Measurements from ENCODE around the gene USP17L26.
"Not testable (repeated sequence)": the region's sequence is repeated elsewhere in the genome, so short reads cannot be mapped to it uniquely, and the experiment has no call there.

DNA sequence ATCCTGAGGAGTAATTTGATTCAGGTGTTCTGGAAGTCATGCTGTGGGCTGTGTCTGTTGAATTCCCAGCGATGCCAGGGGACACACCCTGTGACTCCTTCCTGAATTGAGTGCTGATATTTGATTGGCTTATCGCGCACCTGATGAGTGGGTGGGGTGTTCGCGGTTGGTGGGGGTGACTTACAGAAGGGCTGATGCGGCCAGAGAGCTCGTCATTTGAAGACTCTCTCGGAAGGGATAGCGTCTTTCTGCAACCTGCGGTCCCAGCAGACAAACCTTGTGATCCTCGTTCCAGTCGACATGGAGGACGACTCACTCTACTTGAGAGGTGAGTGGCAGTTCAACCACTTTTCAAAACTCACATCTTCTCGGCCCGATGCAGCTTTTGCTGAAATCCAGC lies 14.1 kb downstream of the USP17L26 start, which contains the start of gene USP17L28:
- TF ChIP-seq, protein P1, sequence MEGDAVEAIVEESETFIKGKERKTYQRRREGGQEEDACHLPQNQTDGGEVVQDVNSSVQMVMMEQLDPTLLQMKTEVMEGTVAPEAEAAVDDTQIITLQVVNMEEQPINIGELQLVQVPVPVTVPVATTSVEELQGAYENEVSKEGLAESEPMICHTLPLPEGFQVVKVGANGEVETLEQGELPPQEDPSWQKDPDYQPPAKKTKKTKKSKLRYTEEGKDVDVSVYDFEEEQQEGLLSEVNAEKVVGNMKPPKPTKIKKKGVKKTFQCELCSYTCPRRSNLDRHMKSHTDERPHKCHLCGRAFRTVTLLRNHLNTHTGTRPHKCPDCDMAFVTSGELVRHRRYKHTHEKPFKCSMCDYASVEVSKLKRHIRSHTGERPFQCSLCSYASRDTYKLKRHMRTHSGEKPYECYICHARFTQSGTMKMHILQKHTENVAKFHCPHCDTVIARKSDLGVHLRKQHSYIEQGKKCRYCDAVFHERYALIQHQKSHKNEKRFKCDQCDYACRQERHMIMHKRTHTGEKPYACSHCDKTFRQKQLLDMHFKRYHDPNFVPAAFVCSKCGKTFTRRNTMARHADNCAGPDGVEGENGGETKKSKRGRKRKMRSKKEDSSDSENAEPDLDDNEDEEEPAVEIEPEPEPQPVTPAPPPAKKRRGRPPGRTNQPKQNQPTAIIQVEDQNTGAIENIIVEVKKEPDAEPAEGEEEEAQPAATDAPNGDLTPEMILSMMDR (IDR thresholded peaks at IDR 0.05), result not testable (repeated sequence)
- TF ChIP-seq POLR2A (IDR thresholded peaks at IDR 0.05), result not testable (repeated sequence)

Measured in heart left ventricle (tissue), 13 donors.